HG03175 (cell line): ENCODE measurements around the gene SGMS1.
"Not testable (repeated sequence)": the region's sequence is repeated elsewhere in the genome, so short reads cannot be mapped to it uniquely, and the experiment has no call there.

Experiments used
- ATAC-seq: cut with Tn5 transposase; IDR thresholded peaks from one replicate; pipeline ENCODE4 v1.9.1; 2021; ENCODE audit warnings: mild to moderate bottlenecking, moderate library complexity; ENCODE audit not compliant: unreplicated experiment

SGMS1 gene

GRCh38 chr10:50355693-50356480, 267.9 kb downstream of the SGMS1 start:
- ATAC-seq: not testable (repeated sequence)

DNA sequence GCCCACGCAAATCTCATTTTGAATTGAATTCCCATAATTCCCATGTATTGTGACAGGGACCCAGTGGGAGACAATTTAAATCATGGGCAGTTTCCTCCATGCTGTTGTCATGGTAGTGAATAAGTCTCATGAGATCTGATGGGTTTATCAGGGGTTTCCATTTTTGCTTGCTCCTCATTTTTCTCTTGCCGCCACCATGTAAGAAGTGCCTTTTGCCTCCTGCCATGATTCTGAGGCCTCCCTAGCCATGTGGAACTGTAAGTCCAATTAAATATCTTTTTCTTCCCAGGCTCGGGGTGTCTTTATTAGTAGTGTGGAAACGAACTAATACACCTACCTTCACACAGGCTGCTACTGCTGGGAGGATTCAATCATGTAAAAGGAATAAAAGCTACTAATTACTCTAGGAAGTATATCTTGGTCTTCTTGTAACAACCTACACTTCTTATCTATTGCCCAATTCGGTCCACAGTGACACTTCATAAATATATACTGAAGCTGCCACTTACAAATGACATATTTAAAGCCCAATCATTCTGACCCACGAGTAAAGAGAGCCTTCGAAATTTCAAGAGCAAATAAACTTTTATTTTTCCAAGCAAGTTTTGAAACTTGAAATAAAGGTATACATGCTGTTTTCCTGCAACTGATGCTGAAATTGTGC, 272.1 kb downstream of the SGMS1 start:
- no peak for ATAC-seq

DNA sequence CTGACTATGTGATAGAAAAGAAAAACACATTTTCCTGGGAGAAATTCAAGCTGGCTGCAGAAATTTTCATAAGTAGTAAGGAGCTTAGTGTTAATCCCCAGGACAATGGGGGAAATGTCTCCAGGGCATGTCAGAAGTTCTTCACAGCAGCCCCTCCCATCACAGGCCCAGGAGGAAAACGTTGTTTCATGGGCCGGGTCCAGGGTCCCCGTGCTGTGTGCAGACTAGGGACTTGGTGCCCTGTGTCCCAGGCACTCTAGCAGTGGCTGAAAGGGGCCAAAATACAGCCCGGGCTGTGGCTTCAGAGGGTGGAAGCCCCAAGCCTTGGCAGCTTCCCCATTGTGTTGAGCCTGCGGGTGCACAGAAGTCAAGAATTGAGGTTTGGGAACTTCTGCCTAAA, 273.4 kb downstream of the SGMS1 start:
- no peak for ATAC-seq

GRCh38 chr10:50349554-50349953, 274.2 kb downstream of the SGMS1 start:
- ATAC-seq: no peak

GRCh38 chr10:50347394-50347802, 276.4 kb downstream of the SGMS1 start:
- ATAC-seq: peak; percentile 91

GRCh38 chr10:50346942-50347341, 276.8 kb downstream of the SGMS1 start:
- peak; percentile 17 for ATAC-seq

GRCh38 chr10:50345545-50345944, 278.2 kb downstream of the SGMS1 start:
- ATAC-seq: no peak

GRCh38 chr10:50343702-50344331, 279.9 kb downstream of the SGMS1 start:
- no peak for ATAC-seq

DNA sequence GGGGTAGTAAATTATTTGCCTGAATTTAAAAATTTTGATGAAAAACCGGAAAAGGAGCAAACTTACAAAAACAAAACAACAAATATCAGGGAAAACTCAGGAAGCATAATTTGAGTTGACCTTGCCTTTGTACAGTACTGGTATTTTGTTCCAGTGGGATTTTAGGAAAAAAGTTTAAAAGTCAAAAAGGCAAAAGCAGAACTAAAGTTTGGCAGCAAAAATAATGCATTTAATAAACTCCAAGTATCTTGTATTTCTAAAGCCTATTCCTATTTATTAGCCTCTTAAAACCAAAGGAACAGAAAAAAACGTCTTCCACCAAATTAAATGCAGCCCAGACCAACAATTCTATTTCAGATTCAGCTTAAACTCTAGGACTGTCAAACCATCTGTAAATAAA, 281.8 kb downstream of the SGMS1 start:
- no peak for ATAC-seq

- peak; percentile 51 for ATAC-seq
Observed at GRCh38 chr10:50336140-50336539, 287.6 kb downstream of the SGMS1 start.

DNA sequence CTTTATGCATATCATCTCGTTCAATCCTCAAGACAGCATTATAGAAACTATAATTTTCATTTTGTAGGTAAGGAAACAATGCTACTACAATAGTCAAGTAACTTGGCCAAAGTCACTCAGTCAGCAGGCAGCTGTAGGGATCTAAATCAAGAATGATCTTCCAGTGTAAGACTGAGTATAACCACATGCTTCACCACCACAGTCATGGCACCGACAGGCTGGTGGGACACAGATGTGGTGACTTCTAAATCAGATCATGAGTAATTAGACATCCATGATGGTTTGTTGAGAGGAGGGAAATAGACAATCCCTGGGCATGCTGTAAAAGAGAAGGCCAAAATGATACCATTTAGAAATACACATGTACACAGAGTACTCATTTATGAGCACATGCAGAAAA, 288.4 kb downstream of the SGMS1 start:
- ATAC-seq: no peak

- ATAC-seq: no peak
Observed at GRCh38 chr10:50334273-50334672, 289.5 kb downstream of the SGMS1 start.

GRCh38 chr10:50333872-50334271, 289.9 kb downstream of the SGMS1 start:
- no peak for ATAC-seq

DNA sequence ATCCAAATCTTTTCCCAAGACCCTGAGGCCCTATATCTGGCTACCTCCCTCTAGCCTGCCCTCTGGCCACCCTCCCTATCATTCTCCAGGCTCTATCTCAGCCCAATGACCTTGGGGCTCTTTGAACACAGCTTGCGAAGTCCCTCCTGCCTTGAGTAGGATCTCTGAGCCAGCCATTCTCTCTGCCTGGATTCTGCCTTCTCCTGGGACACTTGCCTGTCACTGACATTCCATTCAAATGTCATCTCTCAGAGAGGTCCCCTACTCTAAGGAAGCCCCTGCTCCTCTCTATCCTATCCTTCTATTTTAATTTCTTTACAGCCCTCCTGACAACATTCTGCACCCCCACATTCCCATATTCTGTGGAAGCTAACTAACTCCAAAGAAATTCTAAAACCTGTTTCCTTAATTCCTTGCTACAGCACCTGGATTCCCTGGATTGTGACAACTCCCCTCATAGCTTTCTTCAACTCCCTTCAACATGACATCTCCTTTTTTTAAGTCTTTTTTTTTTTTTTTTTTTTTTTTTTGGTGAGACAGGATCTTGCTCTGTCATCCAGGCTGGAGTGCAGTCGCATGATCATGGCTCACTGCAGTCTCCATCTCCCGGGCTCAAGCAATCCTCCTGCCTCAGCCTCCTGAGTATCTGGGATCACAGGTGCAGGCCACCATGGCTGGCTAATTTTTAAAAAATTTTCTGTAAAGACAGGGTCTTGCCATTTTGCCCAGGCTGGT, 291.5 kb downstream of the SGMS1 start:
- ATAC-seq: no peak

DNA sequence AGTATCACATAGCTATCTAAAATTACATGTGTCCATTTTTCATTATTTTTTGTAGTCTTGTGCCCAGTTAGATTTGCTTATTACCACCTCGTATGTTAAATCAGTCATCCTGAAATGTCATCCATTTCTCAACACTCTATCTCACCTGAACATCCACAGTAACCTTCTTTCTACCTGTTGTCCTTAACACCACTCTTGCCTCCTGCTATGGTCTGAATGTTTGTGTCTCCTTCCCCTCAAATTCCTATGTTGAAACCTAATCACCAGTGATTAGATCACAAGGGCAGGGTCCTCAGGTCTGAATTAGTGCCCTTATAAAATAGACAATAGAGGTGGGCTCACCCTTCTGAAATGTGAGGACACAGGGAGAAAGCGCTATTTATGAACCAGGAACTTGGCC, 292.3 kb downstream of the SGMS1 start:
- ATAC-seq: no peak

DNA sequence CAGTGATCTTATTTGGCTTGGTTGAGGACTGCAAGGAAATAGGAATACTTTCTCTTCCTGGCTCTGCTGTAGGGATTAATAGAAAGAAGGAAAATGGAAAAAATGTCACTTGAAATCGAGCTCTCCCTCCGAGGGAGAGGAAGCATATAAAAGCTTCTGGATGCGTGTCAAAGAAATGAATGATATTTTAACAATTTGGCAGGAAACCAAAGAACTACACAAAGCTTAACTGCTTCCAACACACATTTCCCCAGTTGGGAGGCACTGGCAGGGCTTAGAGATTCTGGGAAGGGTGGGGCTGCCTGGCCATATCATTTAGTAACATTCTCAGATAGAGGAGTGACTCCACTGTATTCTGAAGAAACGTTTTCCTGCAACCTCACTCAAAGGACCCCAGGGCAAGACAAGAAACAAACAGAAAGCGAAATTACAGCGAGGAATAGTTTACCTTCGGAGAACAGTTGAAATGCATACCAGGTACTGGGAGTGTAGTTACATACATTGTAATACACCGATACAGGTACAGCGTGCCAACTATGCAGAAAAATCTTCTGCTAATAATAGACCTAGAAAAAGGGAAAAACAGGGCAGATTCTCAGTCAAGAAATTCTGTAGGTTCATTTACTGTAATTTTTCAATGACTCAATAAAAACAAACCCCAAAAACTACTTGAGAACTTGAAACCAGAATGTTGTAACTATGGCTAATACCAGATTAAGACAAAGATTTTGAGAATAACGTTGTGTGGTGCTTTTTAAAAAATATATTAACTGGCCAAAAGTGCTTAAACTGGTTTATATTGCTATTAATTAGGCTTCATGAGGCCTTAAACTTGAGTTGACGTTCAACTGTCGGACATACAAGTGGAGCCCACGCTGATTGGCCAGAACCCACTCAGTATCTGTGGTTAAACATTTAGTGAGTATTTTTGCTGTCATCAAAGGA, 296.7 kb downstream of the SGMS1 start:
- no peak for ATAC-seq

GRCh38 chr10:50326172-50326555, 297.6 kb downstream of the SGMS1 start:
- no peak for ATAC-seq

- no peak for ATAC-seq
Observed at GRCh38 chr10:50325449-50326171, 298.1 kb downstream of the SGMS1 start.

GRCh38 chr10:50324680-50325393, 298.9 kb downstream of the SGMS1 start:
- no peak for ATAC-seq
